Stomach (tissue), 9 donors: ENCODE measurements around the gene MRPL19. TPM values are rescaled to one million over a fixed set of nuclear protein-coding genes. Genes with fewer than 3 reads are reported as not detected.
A peak's percentile ranks its signal among the peaks of the same experiment; 100 is the strongest.

ENCODE experiments used
- DNase-seq, 2 donors: peaks; one replicate each; pipeline versions ENCODE4 v3.0.0 to v3.0.0-alpha.2; 2013 to 2019
- H3K27ac ChIP-seq, 5 donors: fragments of 200-600 bp in 4 of 5; sonication (generic) in 4 of 5; one replicate each; pipeline ENCODE4 v1.5.1; 2013 to 2019; ENCODE audit warnings: mild to moderate bottlenecking in 1 of 5, moderate library complexity in 1 of 5
- H3K27me3 ChIP-seq, 3 donors: fragments of 200-600 bp; sonication (generic); one replicate each; pipeline ENCODE4 v1.5.1; 2017 to 2019; ENCODE audit warnings: mixed run types in 1 of 3
- H3K36me3 ChIP-seq, 4 donors: fragments of 200-600 bp; sonication (generic); 1 replicate in 3 of 4; 2 replicates in 1 of 4; pipeline ENCODE4 v1.5.1; 2016 to 2019
- H3K4me1 ChIP-seq, 4 donors: fragments of 200-600 bp; sonication (generic); one replicate each; pipeline ENCODE4 v1.5.1; 2016 to 2019
- H3K4me3 ChIP-seq, 4 donors: fragments of 200-600 bp; sonication (generic) in 3 of 4; one replicate each; pipeline ENCODE4 v1.5.1; 2016 to 2019; ENCODE audit warnings: mild to moderate bottlenecking in 1 of 4
- H3K9me3 ChIP-seq, 4 donors: fragments of 200-600 bp; sonication (generic); one replicate each; pipeline ENCODE4 v1.5.1; 2016 to 2019
- CTCF ChIP-seq, 7 experiments: fragments of 450-650 bp in 4 of 7; fragments of 200-600 bp in 3 of 7; sonication (generic) in 3 of 7; IDR thresholded peaks; one replicate each; pipeline ENCODE4 v1.5.1; 2016 to 2019; ENCODE audit warnings: antibody characterized with exemption in 7 of 7, control low read depth in 2 of 7, mild to moderate bottlenecking in 1 of 7
- EP300 ChIP-seq: sonication (generic); formaldehyde crosslinking; IDR thresholded peaks from one replicate; pipeline ENCODE4 v1.6.1; 2017; ENCODE audit warnings: antibody characterized with exemption
- POLR2A ChIP-seq, 4 donors: fragments of 450-650 bp; IDR thresholded peaks; one replicate each; pipeline ENCODE4 v1.6.1; 2016; ENCODE audit warnings: antibody characterized with exemption in 4 of 4, control low read depth in 2 of 4, mild to moderate bottlenecking in 1 of 4, moderate library complexity in 1 of 4
- POLR2AphosphoS5 ChIP-seq, 3 donors: sonication (generic); formaldehyde crosslinking; IDR thresholded peaks; one replicate each; pipeline ENCODE4 v1.6.1; 2016; ENCODE audit warnings: antibody characterized with exemption in 3 of 3
- WGBS, 5 donors: extraction: QIAGEN DNeasy Blood & Tissue Kit in 3 of 5; methylation state at CpG; one replicate each; pipeline versions ENCODE4 v1.1.5 to v1.1.7; 2013 to 2018; 5-methylcytosine and 5-hydroxymethylcytosine counted together
- intact Hi-C: fragments of 100-400 bp; cut with DNase I; formaldehyde crosslinking; loops from one replicate; pipeline ENCODE4 v1.15.1; 2023; ENCODE audit warnings: low total_unique reads
- polyA plus RNA-seq, 3 donors: library from polyadenylated mRNA; stranded (reverse); fragments of 200-250 nt; gene quantifications; one replicate each; pipeline ENCODE4 v1.2.3, GENCODE V29; 2013
- total RNA-seq, 5 donors: library from RNA; depleted of rRNA; stranded (reverse); fragments of >200 nt; gene quantifications; one replicate each; pipeline versions ENCODE4 v1.1.0 to v1.2.3, GENCODE V29; 2014 to 2016
- donor health status: healthy with polysubstance abuse.
- donor health status: Bipolar disorder and iron deficiency.
- donor health status: healthy.

MRPL19 gene
- total and polyA plus RNA-seq, 8 donors: 8.8 to 55.0 (median 29.9) TPM

- H3K9me3 ChIP-seq: no peaks in the 10 kb centered on the region
- TF ChIP-seq POLR2A (IDR thresholded peaks at IDR 0.05) (no peak), EP300 (no peak), POLR2AphosphoS5 (IDR thresholded peaks at IDR 0.05) (no peak), CTCF (IDR thresholded peaks at IDR 0.05) (no peak)
- H3K27me3 ChIP-seq: peaks cover 0 to 65% (median 13%) of the 10 kb centered on the region in 3 donors
- intact Hi-C loops: no loop called here
- no peak overlapping the region for H3K27ac ChIP-seq
- no peak for DNase-seq
- no peak overlapping the region for H3K4me3 ChIP-seq
- WGBS, 5 donors: 53 to 65% (median 61%) methylated on average over 7 of the region's 7 CpGs
- H3K4me1 ChIP-seq: peaks cover 0 to 11% (median 6%) of the 10 kb centered on the region in 4 donors
- H3K36me3 ChIP-seq: no peaks in the 10 kb centered on the region
Observed at GRCh38 chr2:75607988-75608683, 38.4 kb upstream of the MRPL19 start.

GRCh38 chr2:75608684-75609333 is 37.8 kb upstream of the MRPL19 start:
- no peaks in the 10 kb centered on the region for H3K36me3 ChIP-seq
- peaks cover 0 to 11% (median 6%) of the 10 kb centered on the region in 4 donors for H3K4me1 ChIP-seq
- WGBS, 5 donors: 11 to 15% (median 13%) methylated on average over 17 to 25 of the region's 25 CpGs
- DNase-seq: peak; percentile 64 to 86
- peak overlapping the region in 1 of 4 donors; percentile 32 for H3K4me3 ChIP-seq
- intact Hi-C loops: no loop called here
- H3K27me3 ChIP-seq: peaks cover 0 to 65% (median 13%) of the 10 kb centered on the region in 3 donors
- TF ChIP-seq POLR2A (IDR thresholded peaks at IDR 0.05) (no peak), CTCF (IDR thresholded peaks at IDR 0.05) (peak in 5 of 7 experiments; percentile 48 to 88 (median 82))
- H3K9me3 ChIP-seq: no peaks in the 10 kb centered on the region
- no peak overlapping the region for H3K27ac ChIP-seq

- H3K36me3 ChIP-seq: no peaks in the 10 kb centered on the region
- WGBS, 5 donors: 38 to 50% (median 48%) methylated on average over 5 of the region's 5 CpGs
- H3K4me1 ChIP-seq: peaks cover 0 to 11% (median 6%) of the 10 kb centered on the region in 4 donors
- H3K4me3 ChIP-seq: no peak overlapping the region
- intact Hi-C loops: no loop called here
- DNase-seq: no peak
- TF ChIP-seq EP300 (no peak), POLR2A (IDR thresholded peaks at IDR 0.05) (no peak), CTCF (IDR thresholded peaks at IDR 0.05) (no peak), POLR2AphosphoS5 (IDR thresholded peaks at IDR 0.05) (no peak)
- H3K27me3 ChIP-seq: peaks cover 0 to 65% (median 13%) of the 10 kb centered on the region in 3 donors
- no peak overlapping the region for H3K27ac ChIP-seq
- no peaks in the 10 kb centered on the region for H3K9me3 ChIP-seq
Observed at GRCh38 chr2:75609334-75609689, 37.3 kb upstream of the MRPL19 start.

- H3K4me1 ChIP-seq: peaks cover 0 to 11% (median 6%) of the 10 kb centered on the region in 4 donors
- intact Hi-C loops: loop anchor here (5.0 kb wide), 1 partner anchor 138 kb away; no protein-coding TSS in a partner anchor
- peaks cover 0 to 65% (median 13%) of the 10 kb centered on the region in 3 donors for H3K27me3 ChIP-seq
- TF ChIP-seq EP300: no peak
- TF ChIP-seq POLR2A (IDR thresholded peaks at IDR 0.05): no peak
- no peak for TF ChIP-seq CTCF (IDR thresholded peaks at IDR 0.05)
- no peak for TF ChIP-seq POLR2AphosphoS5 (IDR thresholded peaks at IDR 0.05)
- H3K27ac ChIP-seq: no peak overlapping the region
- H3K9me3 ChIP-seq: no peaks in the 10 kb centered on the region
- H3K36me3 ChIP-seq: no peaks in the 10 kb centered on the region
- DNase-seq: no peak
- 57 to 76% (median 70%) methylated on average over 7 of the region's 7 CpGs for WGBS, 5 donors
- H3K4me3 ChIP-seq: no peak overlapping the region
Observed at GRCh38 chr2:75609937-75610508, 36.6 kb upstream of the MRPL19 start.
